B cell (primary cell): ENCODE results near the gene SHANK1. TPM values are rescaled to one million over a fixed set of nuclear protein-coding genes. Genes with fewer than 3 reads are reported as not detected.

Source experiments
- ATAC-seq: fragments of 200-7000 bp; cut with Tn5 transposase; one replicate; pipeline ENCODE4 v1.10.0; 2021; ENCODE audit warnings: low read depth, mild to moderate bottlenecking, moderate number of reproducible peaks, moderate library complexity
- CTCF ChIA-PET: fragments of 350-600 bp; sonication (Branson Sonifier 250); formaldehyde crosslinking; loops from one replicate; lab custom pipeline; 2021; ENCODE audit warnings: antibody characterized with exemption, inconsistent platforms; lab: Charles Lee
- POLR2A ChIA-PET: fragments of 350-600 bp; sonication (Branson Sonifier 250); formaldehyde crosslinking; loops from one replicate; lab custom pipeline; 2021; ENCODE audit warnings: antibody characterized with exemption; lab: Charles Lee
- DNase-seq: peaks from one replicate; pipeline ENCODE4 v3.0.0; 2013
- H2AFZ ChIP-seq: 2 replicates; pipeline ENCODE4 v1.6.1; 2012; ENCODE audit warnings: mild to moderate bottlenecking, low read depth, low read length; ENCODE audit not compliant: insufficient read depth, poor library complexity, severe bottlenecking
- H3K27ac ChIP-seq, 2 donors: 1 replicate in 1 of 2; 2 replicates in 1 of 2; pipeline ENCODE4 v1.5.1; 2012 to 2013; ENCODE audit warnings: low read length in 2 of 2, mild to moderate bottlenecking in 2 of 2, moderate library complexity in 1 of 2
- H3K27me3 ChIP-seq, 4 experiments: fragments of 200-600 bp in 1 of 4; sonication (generic) in 1 of 4; replicated peaks in 1 of 4; 1 replicate in 2 of 4; 2 replicates in 2 of 4; pipeline versions ENCODE4 v1.6.1 to v1.7.0; 2013 to 2016; ENCODE audit warnings: low read length in 3 of 4, mild to moderate bottlenecking in 2 of 4, mixed read lengths in 1 of 4, moderate library complexity in 1 of 4; ENCODE audit not compliant: insufficient read depth in 4 of 4, control insufficient read depth in 3 of 4; ENCODE audit errors: control extremely low read depth in 1 of 4
- H3K36me3 ChIP-seq, 2 experiments: replicated peaks in 1 of 2; 1 replicate in 1 of 2; 2 replicates in 1 of 2; pipeline versions ENCODE4 v1.6.1 to v1.7.1; 2013; ENCODE audit warnings: low read length in 1 of 2; ENCODE audit not compliant: insufficient read depth in 2 of 2, control insufficient read depth in 1 of 2; ENCODE audit errors: control extremely low read depth in 1 of 2, extremely low read depth in 1 of 2
- H3K4me1 ChIP-seq, 2 donors: fragments of 200-600 bp in 1 of 2; sonication (generic) in 1 of 2; 1 replicate in 1 of 2; 2 replicates in 1 of 2; pipeline versions ENCODE4 v1.5.1 to v1.6.1; 2013 to 2017; ENCODE audit warnings: low read length in 2 of 2; ENCODE audit not compliant: control insufficient read depth in 2 of 2, insufficient read depth in 2 of 2
- H3K4me2 ChIP-seq: replicated peaks from 2 replicates; pipeline ENCODE3; 2012; ENCODE audit warnings: mild to moderate bottlenecking, low read depth, low read length; ENCODE audit not compliant: poor library complexity, severe bottlenecking
- H3K4me3 ChIP-seq, 5 experiments: fragments of 200-600 bp in 1 of 5; sonication (generic) in 1 of 5; 1 replicate in 3 of 5; 2 replicates in 2 of 5; pipeline versions ENCODE4 v1.5.1 to v1.7.0; 2011 to 2016; ENCODE audit warnings: low read length in 4 of 5, mild to moderate bottlenecking in 4 of 5, low read depth in 2 of 5, control low read depth in 1 of 5, moderate library complexity in 1 of 5; ENCODE audit not compliant: insufficient read depth in 1 of 5; ENCODE audit errors: control extremely low read depth in 1 of 5, extremely low read depth in 1 of 5
- H3K79me2 ChIP-seq: fragments of 200-600 bp; sonication (generic); one replicate; pipeline ENCODE4 v1.6.0; 2016; ENCODE audit warnings: low read length; ENCODE audit not compliant: control insufficient read depth, insufficient read depth
- H3K9ac ChIP-seq: fragments of 200-600 bp; sonication (generic); 2 replicates; pipeline ENCODE4 v1.6.1; 2017; ENCODE audit warnings: mild to moderate bottlenecking, low read length, moderate library complexity
- H3K9me3 ChIP-seq, 3 donors: one replicate each; pipeline versions ENCODE4 v1.6.1 to v1.7.1; 2013; ENCODE audit warnings: low read length in 2 of 3; ENCODE audit not compliant: control insufficient read depth in 2 of 3, insufficient read depth in 1 of 3; ENCODE audit errors: control extremely low read depth in 1 of 3
- H4K20me1 ChIP-seq: 2 replicates; pipeline ENCODE4 v1.6.0; 2012; ENCODE audit warnings: mild to moderate bottlenecking, low read length; ENCODE audit not compliant: insufficient read depth, control insufficient read depth, poor library complexity, severe bottlenecking
- H3K27ac Mint-ChIP-seq: one replicate; pipeline ENCODE4 v1.8.0; 2021; ENCODE audit warnings: mixed read lengths
- H3K27me3 Mint-ChIP-seq: one replicate; pipeline ENCODE4 v1.8.0; 2021; ENCODE audit warnings: mixed read lengths
- H3K4me1 Mint-ChIP-seq: one replicate; pipeline ENCODE4 v1.8.0; 2021; ENCODE audit warnings: mixed read lengths
- H3K4me3 Mint-ChIP-seq: one replicate; pipeline ENCODE4 v1.8.0; 2021; ENCODE audit warnings: mixed read lengths
- H3K9me3 Mint-ChIP-seq: one replicate; pipeline ENCODE4 v1.8.0; 2022; ENCODE audit warnings: mixed read lengths; ENCODE audit not compliant: insufficient read depth
- EZH2 ChIP-seq: IDR thresholded peaks from 2 replicates; pipeline ENCODE4 v1.6.1; 2012; ENCODE audit warnings: borderline replicate concordance, low read depth, mild to moderate bottlenecking, moderate library complexity, low read length; ENCODE audit not compliant: insufficient read depth, poor library complexity, severe bottlenecking
- WGBS: methylation state at CpG from one replicate; pipeline ENCODE4 v1.1.5; 2013; ENCODE audit warnings: missing lambda C conversion rate; ENCODE audit not compliant: insufficient coverage; 5-methylcytosine and 5-hydroxymethylcytosine counted together
- intact Hi-C: fragments of 100-400 bp; cut with micrococcal nuclease; formaldehyde crosslinking; loops from one replicate; pipeline ENCODE4 v1.10.0; 2022
- polyA plus RNA-seq: library from polyadenylated mRNA; depleted of rRNA; stranded (reverse); fragments of >200 nt; gene quantifications from 2 replicates; pipeline ENCODE4 v1.2.3, GENCODE V29; 2012
- total RNA-seq, 2 donors: library from RNA; stranded (reverse); fragments of 120-200 nt in 1 of 2; gene quantifications; 1 replicate in 1 of 2; 2 replicates in 1 of 2; pipeline versions ENCODE4 v1.2.3 to v1.2.4, GENCODE V29; 2013 to 2022
- TF ChIP-seq, protein P1 (sequence below): fragments of 200-600 bp; IDR thresholded peaks from one replicate; pipeline ENCODE4 v1.8.0; 2022; ENCODE audit warnings: antibody characterized with exemption, mild to moderate bottlenecking

SHANK1 gene
- total and polyA plus RNA-seq, 2 donors (not counting 1 experiment from before 2014, with no cell fraction given), result not detected

DNA sequence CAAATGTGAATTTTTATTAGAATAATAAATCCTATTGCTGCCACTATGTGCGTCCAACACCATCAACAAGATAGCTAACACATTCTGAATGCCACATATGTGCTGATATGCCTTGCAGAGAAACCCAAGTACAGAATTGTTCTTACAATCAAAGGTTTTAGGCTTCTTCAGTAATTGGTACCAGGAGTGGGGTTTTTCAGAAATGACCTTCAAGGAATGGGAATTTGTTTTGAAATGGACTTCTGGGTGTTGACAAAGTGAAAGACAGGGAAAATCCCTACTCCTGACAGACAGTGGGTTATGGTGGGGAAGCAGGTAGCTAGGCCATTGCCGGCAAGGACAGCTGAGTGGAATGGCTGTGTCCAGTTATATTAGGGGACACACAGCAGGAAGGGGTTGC is 85.6 kb downstream of the SHANK1 start:
- peaks cover 0 to 18% (median 8%) of the 10 kb centered on the region in 4 experiments for H3K27me3 ChIP-seq
- no peaks in the 10 kb centered on the region for H3K36me3 ChIP-seq
- ATAC-seq (no peak), DNase-seq (no peak)
- H3K4me1 ChIP-seq, result peaks cover 3% of the 10 kb centered on the region in 2 donors
- H3K27ac ChIP-seq, result no peak overlapping the region
- WGBS, result no CpG with 5 or more reads among the region's 2 CpGs
- no peak overlapping the region for H3K27ac Mint-ChIP-seq
- no peak overlapping the region for H2AFZ ChIP-seq
- H3K9ac ChIP-seq, result no peak overlapping the region
- intact Hi-C loops, result no loop called here
- H4K20me1 ChIP-seq, result no peaks in the 10 kb centered on the region
- ChIA-PET POLR2A (no interaction called here), CTCF (no interaction called here)
- H3K79me2 ChIP-seq, result no peaks in the 10 kb centered on the region
- H3K4me3 Mint-ChIP-seq, result no peak overlapping the region
- no peak for TF ChIP-seq EZH2
- TF ChIP-seq, protein P1, sequence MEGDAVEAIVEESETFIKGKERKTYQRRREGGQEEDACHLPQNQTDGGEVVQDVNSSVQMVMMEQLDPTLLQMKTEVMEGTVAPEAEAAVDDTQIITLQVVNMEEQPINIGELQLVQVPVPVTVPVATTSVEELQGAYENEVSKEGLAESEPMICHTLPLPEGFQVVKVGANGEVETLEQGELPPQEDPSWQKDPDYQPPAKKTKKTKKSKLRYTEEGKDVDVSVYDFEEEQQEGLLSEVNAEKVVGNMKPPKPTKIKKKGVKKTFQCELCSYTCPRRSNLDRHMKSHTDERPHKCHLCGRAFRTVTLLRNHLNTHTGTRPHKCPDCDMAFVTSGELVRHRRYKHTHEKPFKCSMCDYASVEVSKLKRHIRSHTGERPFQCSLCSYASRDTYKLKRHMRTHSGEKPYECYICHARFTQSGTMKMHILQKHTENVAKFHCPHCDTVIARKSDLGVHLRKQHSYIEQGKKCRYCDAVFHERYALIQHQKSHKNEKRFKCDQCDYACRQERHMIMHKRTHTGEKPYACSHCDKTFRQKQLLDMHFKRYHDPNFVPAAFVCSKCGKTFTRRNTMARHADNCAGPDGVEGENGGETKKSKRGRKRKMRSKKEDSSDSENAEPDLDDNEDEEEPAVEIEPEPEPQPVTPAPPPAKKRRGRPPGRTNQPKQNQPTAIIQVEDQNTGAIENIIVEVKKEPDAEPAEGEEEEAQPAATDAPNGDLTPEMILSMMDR, result no peak
- peaks cover 11% of the 10 kb centered on the region for H3K9me3 Mint-ChIP-seq
- peaks cover 48% of the 10 kb centered on the region for H3K27me3 Mint-ChIP-seq
- H3K9me3 ChIP-seq, result peaks cover 1 to 51% (median 24%) of the 10 kb centered on the region in 3 donors
- H3K4me2 ChIP-seq, result no peak overlapping the region
- H3K4me1 Mint-ChIP-seq, result peaks cover 6% of the 10 kb centered on the region
- H3K4me3 ChIP-seq, result no peak overlapping the region

DNA sequence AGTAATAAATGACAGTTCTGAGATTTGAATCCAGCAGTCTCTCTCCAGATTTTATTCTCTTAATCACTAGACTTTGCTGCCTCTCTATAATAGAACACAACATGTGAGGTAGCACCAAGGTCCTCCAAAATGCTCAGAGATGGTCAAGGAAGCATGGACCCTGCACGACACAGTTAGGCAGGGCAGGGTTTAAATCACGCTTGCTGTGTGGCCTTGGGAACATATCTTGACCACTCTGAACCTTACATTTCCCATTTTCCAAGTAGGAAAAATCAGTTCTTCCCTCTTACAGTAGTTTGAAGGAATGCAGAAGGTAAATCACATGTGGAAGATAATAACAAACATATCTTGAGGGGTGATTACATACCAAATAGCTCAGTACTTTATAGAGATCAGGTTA is 86.2 kb downstream of the SHANK1 start:
- no peak for TF ChIP-seq EZH2
- TF ChIP-seq, protein P1, result no peak
- Histone ChIP-seq H3K36me3 (no peaks in the 10 kb centered on the region), H3K9ac (no peak overlapping the region), H3K4me2 (no peak overlapping the region), H3K4me1 (no peaks in the 10 kb centered on the region), H3K27me3 (peaks cover 0 to 12% (median 5%) of the 10 kb centered on the region in 4 experiments), H2AFZ (no peak overlapping the region), H3K4me3 (no peak overlapping the region), H3K9me3 (peaks cover 1 to 48% (median 24%) of the 10 kb centered on the region in 3 donors), H3K79me2 (no peaks in the 10 kb centered on the region), H4K20me1 (no peaks in the 10 kb centered on the region), H3K27ac (no peak overlapping the region)
- DNase-seq (no peak), ATAC-seq (no peak)
- Mint-ChIP-seq H3K4me3 (no peak overlapping the region), H3K27ac (no peak overlapping the region), H3K4me1 (peaks cover under 1% of the 10 kb centered on the region), H3K9me3 (peaks cover 11% of the 10 kb centered on the region), H3K27me3 (peaks cover 42% of the 10 kb centered on the region)
- WGBS, result no CpG with 5 or more reads among the region's 2 CpGs
- CTCF ChIA-PET, result no interaction called here
- POLR2A ChIA-PET, result no interaction called here
- intact Hi-C loops, result no loop called here
